ENCODE data around the gene ESPL1. TPM values are rescaled to one million over a fixed set of nuclear protein-coding genes. Genes with fewer than 3 reads are reported as not detected.
A peak's percentile ranks its signal among the peaks of the same experiment; 100 is the strongest.

The ESPL1 gene
- total RNA-seq, 1 donor from 2014 or later, result 50.0 TPM

- Mint-ChIP-seq H3K36me3 (no peaks in the 10 kb centered on the region), H3K27ac (no peak overlapping the region), H3K4me1 (ENCODE audit: unreplicated experiment) (peaks cover 15% of the 10 kb centered on the region), H3K4me3 (no peak overlapping the region), H3K27me3 (peaks cover 10% of the 10 kb centered on the region), H3K9me3 (no peaks in the 10 kb centered on the region)
- no peak for DNase-seq (ENCODE audit: extremely low spot score, unreplicated experiment)
- no peak for TF ChIP-seq CTCF (conservative IDR thresholded peaks at IDR 0.05)
Observed at GRCh38 chr12:53239643-53240258, 28.3 kb upstream of the ESPL1 start.

GRCh38 chr12:53241623-53242412 is 26.3 kb upstream of the ESPL1 start:
- Mint-ChIP-seq H3K36me3 (no peaks in the 10 kb centered on the region), H3K9me3 (no peaks in the 10 kb centered on the region), H3K4me1 (ENCODE audit: unreplicated experiment) (peaks cover 10% of the 10 kb centered on the region), H3K27me3 (peaks cover 10% of the 10 kb centered on the region), H3K27ac (peak overlapping the region; percentile 16), H3K4me3 (no peak overlapping the region)
- no peak for DNase-seq (ENCODE audit: extremely low spot score, unreplicated experiment)
- no peak for TF ChIP-seq CTCF (conservative IDR thresholded peaks at IDR 0.05)

- no peak for DNase-seq (ENCODE audit: extremely low spot score, unreplicated experiment)
- H3K36me3 Mint-ChIP-seq, result no peaks in the 10 kb centered on the region
- H3K9me3 Mint-ChIP-seq, result no peaks in the 10 kb centered on the region
- peaks cover 10% of the 10 kb centered on the region for H3K27me3 Mint-ChIP-seq
- H3K4me3 Mint-ChIP-seq, result no peak overlapping the region
- peaks cover 10% of the 10 kb centered on the region for H3K4me1 Mint-ChIP-seq (ENCODE audit: unreplicated experiment)
- TF ChIP-seq CTCF (conservative IDR thresholded peaks at IDR 0.05), result no peak
- no peak overlapping the region for H3K27ac Mint-ChIP-seq
Observed at GRCh38 chr12:53244337-53244736, 23.8 kb upstream of the ESPL1 start.

- Mint-ChIP-seq H3K36me3 (no peaks in the 10 kb centered on the region), H3K27ac (no peak overlapping the region), H3K4me1 (ENCODE audit: unreplicated experiment) (peaks cover 10% of the 10 kb centered on the region), H3K4me3 (no peak overlapping the region), H3K27me3 (peaks cover 10% of the 10 kb centered on the region), H3K9me3 (no peaks in the 10 kb centered on the region)
- no peak for TF ChIP-seq CTCF (conservative IDR thresholded peaks at IDR 0.05)
- no peak for DNase-seq (ENCODE audit: extremely low spot score, unreplicated experiment)
Observed at GRCh38 chr12:53245286-53245685, 22.8 kb upstream of the ESPL1 start.

- H3K27me3 Mint-ChIP-seq, result no peaks in the 10 kb centered on the region
Observed at GRCh38 chr12:53251477-53252348, 16.4 kb upstream of the ESPL1 start.

More at GRCh38 chr12:53251477-53252348, 16.4 kb upstream of the ESPL1 start:
- Mint-ChIP-seq H3K4me3 (peak overlapping the region; percentile 98), H3K36me3 (no peaks in the 10 kb centered on the region), H3K27ac (peak overlapping the region; percentile 96), H3K9me3 (no peaks in the 10 kb centered on the region), H3K4me1 (ENCODE audit: unreplicated experiment) (peaks cover 16% of the 10 kb centered on the region)
- peak; percentile 86 for DNase-seq (ENCODE audit: extremely low spot score, unreplicated experiment)
- TF ChIP-seq CTCF (conservative IDR thresholded peaks at IDR 0.05), result no peak
